ENCODE results near the gene OCA2. TPM values are rescaled to one million over a fixed set of nuclear protein-coding genes. Genes with fewer than 3 reads are reported as not detected.

The OCA2 gene
- total RNA-seq, 1 experiment from 2014 or later = 0.31 TPM

DNA sequence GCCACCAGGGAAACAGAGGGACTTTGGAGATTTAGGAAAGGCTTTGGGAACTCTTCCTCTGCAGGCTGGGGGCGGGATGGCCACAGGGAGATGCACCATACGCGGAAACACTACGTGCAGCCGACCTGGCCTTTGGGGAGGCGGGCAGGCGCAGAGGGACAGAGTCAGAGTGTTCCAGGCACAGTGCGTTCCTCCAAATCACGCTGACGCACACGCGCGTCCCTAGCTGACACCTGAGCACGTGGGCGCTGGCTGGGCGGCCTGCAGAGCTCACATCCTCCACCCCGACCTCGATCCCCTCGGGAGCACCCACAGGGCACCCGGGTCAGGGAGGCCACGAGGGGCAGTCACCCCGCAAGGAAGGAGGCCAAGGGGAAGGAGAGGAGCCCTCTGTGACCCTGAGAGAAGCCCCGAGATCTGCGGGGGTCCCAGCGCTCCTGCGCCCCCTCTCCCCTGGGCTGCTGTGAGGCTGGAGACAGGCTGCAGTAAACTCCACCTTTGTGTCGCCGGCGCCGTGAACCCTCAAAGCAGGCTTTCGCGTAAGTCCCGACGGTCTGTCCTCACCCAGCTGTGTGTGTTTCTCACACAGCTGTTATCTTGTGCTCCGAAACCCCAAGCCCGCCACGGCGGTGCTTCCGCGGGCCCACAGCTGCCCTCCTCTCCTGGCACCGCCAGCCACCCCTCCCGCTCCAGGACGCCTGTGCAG, 196.3 kb downstream of the OCA2 start:
- H3K27me3 Mint-ChIP-seq (ENCODE audit: low read depth) = no peaks in the 10 kb centered on the region
- Histone ChIP-seq H3K9me3 (ENCODE audit: control insufficient read depth, low read depth, low read length) (no peaks in the 10 kb centered on the region), H2BK5ac (ENCODE audit: insufficient read length, low read length) (no peak overlapping the region), H3K27ac (ENCODE audit: insufficient read length, low read depth, low read length) (no peak overlapping the region), H4K91ac (ENCODE audit: insufficient read length, low read depth, low read length) (no peak overlapping the region), H2AK5ac (ENCODE audit: insufficient read length, low read length) (no peak overlapping the region), H3K23me2 (ENCODE audit: insufficient read length, low read depth, low read length, poor library complexity, severe bottlenecking) (no peaks in the 10 kb centered on the region), H3K14ac (ENCODE audit: insufficient read depth, low read length) (peak overlapping the region; percentile 11; the same call in 1 of the 2 replicates), H3K9ac (ENCODE audit: extremely low read depth, insufficient read length, low read length) (no peak overlapping the region), H4K5ac (ENCODE audit: insufficient read length, low read depth, low read length) (no peak overlapping the region), H4K20me1 (ENCODE audit: control insufficient read depth, insufficient read depth, insufficient read length) (no peaks in the 10 kb centered on the region), H3K79me2 (ENCODE audit: insufficient read depth, low read length) (no peaks in the 10 kb centered on the region), H3T11ph (ENCODE audit: low read length) (no peak overlapping the region), H3K18ac (ENCODE audit: insufficient read length, low read depth, low read length) (peak overlapping the region; percentile 62), H3K79me1 (ENCODE audit: insufficient read depth, low read depth, low read length, poor library complexity, severe bottlenecking) (no peaks in the 10 kb centered on the region), H2AFZ (ENCODE audit: low read length) (no peak overlapping the region), H2BK120ac (ENCODE audit: low read depth, low read length, poor library complexity, severe bottlenecking) (no peak overlapping the region), H3K23ac (ENCODE audit: insufficient read length, low read depth, low read length) (no peak overlapping the region), H2BK20ac (ENCODE audit: low read depth, low read length, poor library complexity, severe bottlenecking) (no peak overlapping the region), H4K8ac (replicated peaks; ENCODE audit: insufficient read length, low read depth, low read length) (no peak overlapping the region), H3K4me2 (ENCODE audit: insufficient read depth, insufficient read length, low read length) (no peak overlapping the region), H3K4me1 (ENCODE audit: insufficient read depth, low read length) (peaks cover 3% of the 10 kb centered on the region; the same call in 1 of the 2 replicates), H3K56ac (ENCODE audit: insufficient read length, low read depth, low read length) (no peak overlapping the region), H2BK12ac (ENCODE audit: insufficient read length, low read depth, low read length) (no peak overlapping the region), H2BK15ac (ENCODE audit: low read depth, low read length) (no peak overlapping the region), H3K27me3 (ENCODE audit: insufficient read depth, low read length) (no peaks in the 10 kb centered on the region), H3K4ac (ENCODE audit: low read depth, low read length) (no peak overlapping the region)
- DNase-seq = no peak
- TF ChIP-seq CTCF (conservative IDR thresholded peaks at IDR 0.05) = no peak
- peaks cover 10 to 13% of the 10 kb centered on the region in 2 experiments for H3K4me1 Mint-ChIP-seq
- H3K4me3 Mint-ChIP-seq = no peak overlapping the region
- WGBS (ENCODE audit: extremely low coverage, insufficient read length, low lambda C conversion rate) = no CpG with 5 or more reads among the region's 43 CpGs
- peaks cover 6 to 7% of the 10 kb centered on the region in 2 experiments for H3K9me3 Mint-ChIP-seq
- peaks cover 2 to 7% (median 3%) of the 10 kb centered on the region in 3 experiments; a peak in 5 of 7 replicates for H3K36me3 Mint-ChIP-seq (ENCODE audit: insufficient read depth in 1 of 3, low read depth in 3 of 3)
- H3K27ac Mint-ChIP-seq = 0 out of 7 replicates have a peak overlapping the region, but pooled peaks of 1 of the 3 experiments have one; percentile 34

Data from H9 (cell line).